Right lobe of liver (tissue), 6 donors: ENCODE measurements around the gene CYTH4. TPM values are rescaled to one million over a fixed set of nuclear protein-coding genes. Genes with fewer than 3 reads are reported as not detected.

ENCODE experiments used
- ATAC-seq, 4 donors: fragments of 200-7000 bp; cut with Tn5 transposase; one replicate each; pipeline ENCODE4 v1.9.1; 2020; ENCODE audit warnings: mild to moderate bottlenecking in 4 of 4, moderate library complexity in 4 of 4
- DNase-seq, 3 donors: peaks; one replicate each; pipeline ENCODE4 v3.0.0-alpha.2; 2020
- H3K27ac ChIP-seq, 3 donors: fragments of 200-600 bp; one replicate each; pipeline ENCODE4 v1.8.0; 2022
- H3K27me3 ChIP-seq, 2 donors: fragments of 200-600 bp; one replicate each; pipeline ENCODE4 v1.8.0; 2022
- H3K36me3 ChIP-seq, 4 donors: fragments of 200-600 bp; sonication (generic) in 1 of 4; one replicate each; pipeline versions ENCODE4 v1.5.1 to v1.8.0; 2017 to 2022; ENCODE audit warnings: control low read depth in 1 of 4
- H3K4me1 ChIP-seq, 4 donors: fragments of 200-600 bp; sonication (generic) in 1 of 4; one replicate each; pipeline versions ENCODE4 v1.5.1 to v1.8.0; 2017 to 2022; ENCODE audit warnings: control low read depth in 1 of 4
- H3K4me3 ChIP-seq, 3 donors: fragments of 200-600 bp; one replicate each; pipeline ENCODE4 v1.8.0; 2022
- H3K9me3 ChIP-seq, 4 donors: fragments of 200-600 bp; sonication (generic) in 1 of 4; one replicate each; pipeline versions ENCODE4 v1.5.1 to v1.8.0; 2017 to 2022; ENCODE audit warnings: control low read depth in 1 of 4
- CTCF ChIP-seq, 4 donors: fragments of 200-600 bp in 3 of 4; fragments of 450-650 bp in 1 of 4; IDR thresholded peaks; one replicate each; pipeline versions ENCODE4 v1.5.1 to v1.8.0; 2016 to 2022; ENCODE audit warnings: antibody characterized with exemption in 4 of 4, mild to moderate bottlenecking in 2 of 4
- POLR2A ChIP-seq: fragments of 450-650 bp; IDR thresholded peaks from one replicate; pipeline ENCODE4 v1.6.1; 2017; ENCODE audit warnings: antibody characterized with exemption, mild to moderate bottlenecking
- WGBS: methylation state at CpG from one replicate; pipeline ENCODE4 v1.1.6; 2018; ENCODE audit warnings: low coverage, low lambda C conversion rate; ENCODE audit not compliant: insufficient coverage; ENCODE audit errors: missing lambda C conversion rate; 5-methylcytosine and 5-hydroxymethylcytosine counted together
- intact Hi-C, 2 donors: fragments of 100-400 bp; cut with DNase I; formaldehyde crosslinking; loops; one replicate each; pipeline versions ENCODE4 v1.11.2 to v1.14.1; 2022
- total RNA-seq, 6 experiments: library from RNA; depleted of rRNA in 2 of 6; stranded (reverse); fragments of >200 nt in 2 of 6; fragmentation: NEBNext Ultra II Directional in 3 of 6; extraction: Animal tissue kit (Norgen Biotek cat#: 25700) in 3 of 6; gene quantifications; one replicate each; pipeline versions ENCODE4 v1.1.0 to v1.2.4, GENCODE V29; 2016 to 2023
- donor health status: DM: no; HTN: yes; CAD: no.
- donor health status: DM: no; HTN: no; CAD: no.
- donor health status: DM: no; HTN: no; CAD: no.
- donor health status: DM: no; HTN: yes; CAD: no.
- donor health status: DM: no; HTN: yes; CAD: no.

The CYTH4 gene
- total RNA-seq, 6 experiments from 2014 or later, result 2.9 to 12.8 (median 4.0) TPM

DNA sequence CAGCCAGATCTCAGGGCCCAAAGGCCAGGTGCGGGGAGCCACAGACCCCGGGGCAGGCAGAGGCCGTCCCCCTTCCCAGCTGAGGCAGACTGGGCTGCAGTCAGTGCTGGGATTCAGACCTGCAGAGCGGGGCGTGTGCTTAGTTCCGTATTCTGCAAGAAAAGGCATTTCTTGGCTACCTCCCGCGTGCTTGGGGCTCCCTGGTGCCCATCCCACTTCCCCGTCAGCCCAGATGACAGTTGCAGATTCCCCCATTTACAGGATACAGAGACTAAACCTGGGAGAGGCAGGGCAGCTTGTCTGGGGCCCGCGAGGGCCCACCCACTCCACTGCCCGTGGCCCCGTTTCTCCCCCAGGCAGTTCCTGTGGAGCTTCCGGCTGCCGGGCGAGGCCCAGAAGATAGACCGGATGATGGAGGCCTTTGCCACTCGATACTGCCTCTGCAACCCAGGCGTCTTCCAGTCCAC lies 18.3 kb downstream of the CYTH4 start:
- intact Hi-C loops, result no loop called here

DNA sequence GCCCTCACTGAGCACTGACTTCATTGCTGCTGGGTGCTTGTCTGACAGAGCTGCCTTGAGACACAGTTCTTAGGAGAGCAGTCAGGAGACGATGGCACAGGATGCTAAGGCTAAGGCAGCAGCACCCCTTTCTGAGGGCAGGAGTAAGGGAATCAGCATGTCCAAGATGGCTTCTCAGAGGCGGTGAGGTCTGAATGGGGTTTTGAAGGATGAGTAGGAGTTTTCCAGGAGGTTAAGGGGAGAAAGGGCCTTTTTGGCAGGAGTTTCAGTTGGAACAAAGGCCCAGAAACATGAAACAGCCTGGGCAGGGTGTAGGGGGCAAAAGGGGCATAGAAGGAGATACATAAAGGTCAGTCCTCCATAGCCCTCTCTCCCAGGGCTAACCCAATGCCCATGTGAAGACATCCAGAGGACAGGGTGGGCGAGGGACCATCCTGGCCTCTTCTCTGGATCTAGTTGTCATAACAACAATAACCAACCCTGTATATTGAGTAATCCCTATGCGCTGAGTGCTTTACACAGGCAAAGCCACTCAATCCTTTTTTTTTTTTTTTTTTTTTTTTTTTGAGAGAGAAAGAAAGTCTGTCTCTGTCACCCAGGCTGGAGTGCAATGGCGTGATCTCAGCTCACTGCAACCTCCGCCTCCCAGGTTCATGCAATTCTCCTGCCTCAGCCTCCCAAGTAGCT lies 19.0 kb downstream of the CYTH4 start:
- no peaks in the 10 kb centered on the region for H3K9me3 ChIP-seq
- intact Hi-C loops, result no loop called here
- no peak overlapping the region for H3K4me3 ChIP-seq
- H3K4me1 ChIP-seq, result no peaks in the 10 kb centered on the region
- WGBS, result 79% methylated on average over 2 of the region's 6 CpGs
- H3K27me3 ChIP-seq, result no peaks in the 10 kb centered on the region
- no peak for DNase-seq
- no peaks in the 10 kb centered on the region for H3K36me3 ChIP-seq
- TF ChIP-seq POLR2A (no peak), CTCF (IDR thresholded peaks at IDR 0.05) (no peak)
- no peak for ATAC-seq
- H3K27ac ChIP-seq, result no peak overlapping the region

More for the DNA sequence above, 18.3 kb downstream of the CYTH4 start:
- no peaks in the 10 kb centered on the region for H3K9me3 ChIP-seq
- no peaks in the 10 kb centered on the region for H3K27me3 ChIP-seq
- H3K4me3 ChIP-seq, result no peak overlapping the region
- DNase-seq, result no peak
- H3K27ac ChIP-seq, result no peak overlapping the region
- no peaks in the 10 kb centered on the region for H3K4me1 ChIP-seq
- TF ChIP-seq POLR2A (no peak), CTCF (IDR thresholded peaks at IDR 0.05) (no peak)
- no peaks in the 10 kb centered on the region for H3K36me3 ChIP-seq
- WGBS, result 50% methylated on average over 2 of the region's 19 CpGs
- peak; percentile 17 to 57 (median 28) for ATAC-seq

DNA sequence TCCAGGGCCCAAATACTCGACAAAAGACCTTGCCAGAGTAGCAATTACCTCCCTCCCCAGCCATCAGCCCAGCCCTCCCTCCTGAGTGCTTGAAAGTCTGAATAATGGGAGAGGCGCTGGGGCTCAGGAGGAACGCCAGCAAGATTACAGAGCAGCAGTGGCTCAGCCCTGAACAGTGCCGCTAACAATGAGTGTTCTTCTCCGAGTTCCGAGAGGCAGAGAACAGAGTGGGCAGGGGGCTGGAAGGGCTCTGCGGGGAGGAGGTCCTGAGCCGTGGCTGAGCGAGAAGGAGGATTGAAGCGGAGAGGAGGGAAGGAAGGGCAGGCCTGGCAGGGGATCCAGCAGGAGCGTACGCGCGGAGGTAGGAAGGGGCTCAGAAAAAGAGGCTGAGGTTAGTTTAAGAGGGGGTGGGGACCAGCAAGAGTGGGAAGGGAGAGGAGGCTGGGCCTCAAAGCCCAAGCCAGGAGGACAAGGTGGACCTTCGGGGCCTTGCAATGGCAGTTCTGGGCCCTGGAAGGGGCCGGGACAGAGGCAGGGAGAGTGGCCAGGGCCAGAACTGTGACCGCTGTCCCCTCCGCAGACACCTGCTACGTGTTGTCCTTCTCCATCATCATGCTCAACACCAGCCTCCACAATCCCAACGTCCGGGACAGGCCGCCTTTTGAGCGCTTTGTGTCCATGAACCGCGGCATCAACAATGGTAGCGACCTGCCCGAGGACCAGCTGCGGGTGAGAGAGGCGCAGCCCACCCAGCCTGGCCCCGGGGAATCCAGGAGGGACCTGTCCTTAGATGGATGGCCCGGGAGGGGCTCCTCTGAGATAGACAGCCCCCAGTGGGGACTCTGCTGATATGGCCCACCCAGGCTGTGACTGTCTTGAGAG lies 20.6 kb downstream of the CYTH4 start:
- Histone ChIP-seq H3K4me1 (peaks cover 0 to 3% (median 0%) of the 10 kb centered on the region in 4 donors), H3K9me3 (no peaks in the 10 kb centered on the region), H3K27ac (no peak overlapping the region), H3K4me3 (no peak overlapping the region), H3K27me3 (no peaks in the 10 kb centered on the region), H3K36me3 (no peaks in the 10 kb centered on the region)
- TF ChIP-seq CTCF (IDR thresholded peaks at IDR 0.05) (no peak), POLR2A (no peak)
- DNase-seq (no peak), ATAC-seq (no peak)
- intact Hi-C loops, result no loop called here
- 80% methylated on average over 14 of the region's 31 CpGs for WGBS

DNA sequence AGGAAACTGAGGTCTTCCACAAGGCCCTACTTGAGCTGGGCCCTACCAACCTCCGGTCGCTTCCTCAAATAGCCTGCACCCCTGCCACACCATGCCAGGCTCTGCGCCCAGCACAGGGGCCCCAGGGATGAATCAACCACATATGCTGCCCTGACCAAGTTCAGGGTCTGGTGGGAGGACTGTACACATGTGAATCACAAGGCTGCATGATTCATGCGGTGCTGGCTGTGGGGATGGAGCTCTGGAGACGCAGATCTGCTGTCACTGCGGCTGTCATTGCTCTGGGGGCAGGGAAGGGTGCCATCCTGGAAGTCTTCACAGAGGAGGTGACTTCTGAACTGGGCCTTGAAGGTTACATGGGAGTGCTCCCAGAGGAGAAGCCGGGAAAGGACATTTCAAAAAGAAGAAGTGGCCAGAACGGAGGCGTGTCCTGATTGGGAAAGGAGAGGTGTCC lies 21.5 kb downstream of the CYTH4 start:
- WGBS, result 58% methylated on average over 8 of the region's 9 CpGs
- peak in 1 of 4 donors; percentile 44 for ATAC-seq
- Histone ChIP-seq H3K4me1 (peaks cover 0 to 8% (median 0%) of the 10 kb centered on the region in 4 donors), H3K36me3 (no peaks in the 10 kb centered on the region), H3K9me3 (no peaks in the 10 kb centered on the region), H3K4me3 (no peak overlapping the region), H3K27ac (no peak overlapping the region), H3K27me3 (no peaks in the 10 kb centered on the region)
- no peak for DNase-seq
- intact Hi-C loops, result no loop called here
- TF ChIP-seq POLR2A, result no peak
